ENCODE measurements around the gene RDH14.

RDH14 gene

GRCh38 chr2:18560797-18561085 is 288 bp upstream of the RDH14 start:
- no peak for DNase-seq (ENCODE audit: low spot score)

GRCh38 chr2:18559531-18560030 is 872 bp downstream of the RDH14 start:
- no peak for DNase-seq (ENCODE audit: low spot score)

- no peak for DNase-seq (ENCODE audit: low spot score)
Observed at GRCh38 chr2:18558458-18558857, 2.0 kb downstream of the RDH14 start.

GRCh38 chr2:18557121-18557520 is 3.3 kb downstream of the RDH14 start:
- no peak for DNase-seq (ENCODE audit: low spot score)

GRCh38 chr2:18552351-18553077 is 7.9 kb downstream of the RDH14 start:
- DNase-seq (ENCODE audit: low spot score): no peak

GRCh38 chr2:18551623-18552022 is 8.8 kb downstream of the RDH14 start:
- no peak for DNase-seq (ENCODE audit: low spot score)

- no peak for DNase-seq (ENCODE audit: low spot score)
Observed at GRCh38 chr2:18551169-18551568, 9.3 kb downstream of the RDH14 start.

- DNase-seq (ENCODE audit: low spot score): no peak
Observed at GRCh38 chr2:18550433-18550832, 10.0 kb downstream of the RDH14 start.

- no peak for DNase-seq (ENCODE audit: low spot score)
Observed at GRCh38 chr2:18549083-18549482, 11.4 kb downstream of the RDH14 start.

- DNase-seq (ENCODE audit: low spot score): no peak
Observed at GRCh38 chr2:18548621-18549020, 11.8 kb downstream of the RDH14 start.

- no peak for DNase-seq (ENCODE audit: low spot score)
Observed at GRCh38 chr2:18546567-18546966, 13.9 kb downstream of the RDH14 start.

- DNase-seq (ENCODE audit: low spot score): peak; percentile 20
Observed at GRCh38 chr2:18545384-18545783, 15.1 kb downstream of the RDH14 start.

GRCh38 chr2:18544171-18544570 is 16.3 kb downstream of the RDH14 start:
- DNase-seq (ENCODE audit: low spot score): no peak

GRCh38 chr2:18540872-18541271 is 19.6 kb downstream of the RDH14 start:
- DNase-seq (ENCODE audit: low spot score): no peak

GRCh38 chr2:18536697-18537096 is 23.8 kb downstream of the RDH14 start:
- DNase-seq (ENCODE audit: low spot score): no peak

- DNase-seq (ENCODE audit: low spot score): peak; percentile 48
Observed at GRCh38 chr2:18536100-18536499, 24.4 kb downstream of the RDH14 start.

GRCh38 chr2:18531194-18531593 is 29.3 kb downstream of the RDH14 start:
- peak; percentile 21 for DNase-seq (ENCODE audit: low spot score)

- DNase-seq (ENCODE audit: low spot score): no peak
Observed at GRCh38 chr2:18527822-18528221, 32.6 kb downstream of the RDH14 start.

GRCh38 chr2:18527326-18527725 is 33.1 kb downstream of the RDH14 start:
- no peak for DNase-seq (ENCODE audit: low spot score)

GRCh38 chr2:18526429-18526828 is 34.0 kb downstream of the RDH14 start:
- no peak for DNase-seq (ENCODE audit: low spot score)

GRCh38 chr2:18525852-18526251 is 34.6 kb downstream of the RDH14 start:
- DNase-seq (ENCODE audit: low spot score): no peak

- no peak for DNase-seq (ENCODE audit: low spot score)
Observed at GRCh38 chr2:18525236-18525635, 35.2 kb downstream of the RDH14 start.

- peak; percentile 19 for DNase-seq (ENCODE audit: low spot score)
Observed at GRCh38 chr2:18522484-18523146, 37.8 kb downstream of the RDH14 start.

All from kidney tubule cell (primary cell).